ENCODE results near the gene KRAS. TPM values are rescaled to one million over a fixed set of nuclear protein-coding genes. Genes with fewer than 3 reads are reported as not detected.

Gene KRAS
- total and polyA plus RNA-seq, 2 of the 13 experiments (the other 11 are each of a cell fraction or from before 2014, with no cell fraction given), result 6.5 to 9.8 TPM

- TF ChIP-seq PRDM10 (CRISPR knock-in tag; IDR thresholded peaks at IDR 0.05; ENCODE audit: low read depth) (no peak), ZFP62 (CRISPR knock-in tag; IDR thresholded peaks at IDR 0.05) (no peak), ZNF430 (CRISPR knock-in tag; IDR thresholded peaks at IDR 0.05) (no peak), MED13 (CRISPR knock-in tag; IDR thresholded peaks at IDR 0.05) (no peak)
These were observed 2.8 kb upstream of the KRAS start (continued) for GRCh38 chr12:25253371-25254068.

- Histone ChIP-seq H3K9ac (ENCODE audit: insufficient read depth, low read depth, low read length) (no peak overlapping the region), H3K4me3 (replicated peaks in 1 of 3; ENCODE audit: insufficient read depth in 1 of 3, low read depth in 2 of 3, low read length in 3 of 3) (no peak overlapping the region), H3K9me3 (ENCODE audit: low read length) (no peaks in the 10 kb centered on the region), H2AFZ (ENCODE audit: low read length) (no peak overlapping the region), H3K27ac (ENCODE audit: extremely low read length, insufficient read depth, low read length) (no peak overlapping the region), H3K36me3 (replicated peaks in 1 of 2; ENCODE audit: control insufficient read depth in 1 of 2, insufficient read depth in 2 of 2, low read length in 2 of 2) (no peaks in the 10 kb centered on the region; a peak in 1 of 5 replicates), H3K79me2 (ENCODE audit: insufficient read depth, low read length) (peaks cover 16% of the 10 kb centered on the region), H3K4me2 (ENCODE audit: low read depth, low read length) (no peak overlapping the region), H3K4me1 (ENCODE audit: insufficient read depth, low read length) (peaks cover 75% of the 10 kb centered on the region), H3K27me3 (ENCODE audit: control insufficient read depth in 1 of 2, insufficient read depth in 2 of 2, low read length in 2 of 2) (no peaks in the 10 kb centered on the region; a peak in 1 of 5 replicates), H4K20me1 (ENCODE audit: insufficient read depth, low read length) (no peaks in the 10 kb centered on the region)
- TF ChIP-seq ZNF501 (CRISPR knock-in tag; IDR thresholded peaks at IDR 0.05) (no peak), ZNF510 (CRISPR knock-in tag; IDR thresholded peaks at IDR 0.05; ENCODE audit: low read depth) (no peak), SKI (IDR thresholded peaks at IDR 0.05; ENCODE audit: partially characterized antibody) (no peak), PRMT3 (CRISPR knock-in tag; IDR thresholded peaks at IDR 0.05; ENCODE audit: borderline replicate concordance, low read depth) (no peak)
- FAIRE-seq, result no peak
- no peak for DNase-seq (ENCODE audit: low spot score)
- intact Hi-C loops (cut with micrococcal nuclease; ENCODE audit: unreplicated experiment), result loop anchor here (10.0 kb wide), 1 partner anchor 82 kb away; no protein-coding TSS in a partner anchor
- ChIA-PET POLR2A (no interaction called here), CTCF (ENCODE audit: low intra/inter-chr PET ratio, low total read pairs) (no interaction called here)
- ATAC-seq, result no peak
- WGBS (ENCODE audit: low lambda C conversion rate), result 12% methylated on average over 3 of the region's 3 CpGs
- no TSS peak for BruUV-seq (replicated peaks)
- in situ Hi-C loops (cut with HindIII; ENCODE audit: extremely low pct_ligation_motif_present, low pct_unique_long_range_greater_than_20kb), result no loop called here
These were observed 2.2 kb upstream of the KRAS start for GRCh38 chr12:25252946-25253345.
